IMR-90 (cell line): ENCODE results near the gene VPS41. TPM values are rescaled to one million over a fixed set of nuclear protein-coding genes. Genes with fewer than 3 reads are reported as not detected.

ENCODE experiments used
- ATAC-seq: fragments of 200-7000 bp; cut with Tn5 transposase; 2 replicates; pipeline ENCODE4 v1.9.1; 2020; ENCODE audit warnings: low read depth, mild to moderate bottlenecking, moderate library complexity
- BruUV-seq: library from RNA; stranded (reverse); fragments of 400-500 nt; replicated peaks from 2 replicates; lab custom pipeline; 2021; lab: Mats Ljungman, UMichigan
- CTCF ChIA-PET: fragments of 300-600 bp; formaldehyde crosslinking; extraction: SDS; loops from one replicate; lab custom pipeline; 2021; ENCODE audit warnings: antibody characterized with exemption; lab: Yijun Ruan, JAX
- POLR2A ChIA-PET: fragments of 300-600 bp; sonication (Branson Sonifier 250); formaldehyde crosslinking; loops from one replicate; lab custom pipeline; 2022; ENCODE audit warnings: antibody characterized with exemption; ENCODE audit not compliant: unreplicated experiment; lab: Charles Lee
- DNase-seq: peaks from one replicate; pipeline ENCODE4 v3.0.0; 2013
- H2AFZ ChIP-seq: replicated peaks from 2 replicates; pipeline ENCODE3; 2013; ENCODE audit warnings: low read length, mild to moderate bottlenecking; ENCODE audit not compliant: poor library complexity
- H2AK5ac ChIP-seq: 2 replicates; pipeline ENCODE4 v1.6.1; 2013; ENCODE audit warnings: low read depth, low read length, inconsistent platforms
- H2AK9ac ChIP-seq: replicated peaks from 2 replicates; pipeline ENCODE3; 2013; ENCODE audit warnings: mild to moderate bottlenecking, low read depth, low read length, moderate library complexity; ENCODE audit not compliant: poor library complexity
- H2BK120ac ChIP-seq: 2 replicates; pipeline ENCODE4 v1.6.1; 2013; ENCODE audit warnings: low read depth, low read length, inconsistent platforms
- H2BK15ac ChIP-seq: 3 replicates; pipeline ENCODE4 v1.6.1; 2013; ENCODE audit warnings: low read depth, low read length, inconsistent platforms
- H2BK20ac ChIP-seq: 2 replicates; pipeline ENCODE4 v1.6.1; 2013; ENCODE audit warnings: low read depth, mild to moderate bottlenecking, inconsistent platforms, low read length, moderate library complexity
- H2BK5ac ChIP-seq: 2 replicates; pipeline ENCODE4 v1.6.1; 2013; ENCODE audit warnings: mild to moderate bottlenecking, low read depth, low read length, inconsistent platforms; ENCODE audit not compliant: poor library complexity, severe bottlenecking
- H3K14ac ChIP-seq: replicated peaks from 2 replicates; pipeline ENCODE4 v1.6.1; 2013; ENCODE audit warnings: low read depth, low read length, inconsistent platforms
- H3K18ac ChIP-seq: 2 replicates; pipeline ENCODE4 v1.6.1; 2013; ENCODE audit warnings: low read depth, low read length, control low read depth
- H3K23ac ChIP-seq: 2 replicates; pipeline ENCODE4 v1.6.1; 2013; ENCODE audit warnings: low read depth, low read length, inconsistent platforms
- H3K27ac ChIP-seq: 2 replicates; pipeline ENCODE4 v1.5.1; 2013; ENCODE audit warnings: mild to moderate bottlenecking, control low read depth, low read length; ENCODE audit not compliant: insufficient read depth
- H3K27me3 ChIP-seq: 2 replicates; pipeline ENCODE4 v1.6.1; 2013; ENCODE audit warnings: low read length; ENCODE audit not compliant: control insufficient read depth, insufficient read depth
- H3K36me3 ChIP-seq: 2 replicates; pipeline ENCODE4 v1.6.1; 2013; ENCODE audit warnings: low read length, mixed read lengths; ENCODE audit not compliant: control insufficient read depth, insufficient read depth
- H3K4ac ChIP-seq: 2 replicates; pipeline ENCODE4 v1.6.1; 2013; ENCODE audit warnings: low read depth, low read length, inconsistent platforms
- H3K4me1 ChIP-seq: 2 replicates; pipeline ENCODE4 v1.6.1; 2013; ENCODE audit warnings: low read length, mixed read lengths; ENCODE audit not compliant: control insufficient read depth, insufficient read depth
- H3K4me2 ChIP-seq: 2 replicates; pipeline ENCODE4 v1.6.1; 2013; ENCODE audit warnings: low read depth, mild to moderate bottlenecking, control low read depth, low read length, moderate library complexity
- H3K4me3 ChIP-seq: 2 replicates; pipeline ENCODE4 v1.5.1; 2013; ENCODE audit warnings: low read depth, mild to moderate bottlenecking, control low read depth, low read length, moderate library complexity; ENCODE audit not compliant: insufficient read depth
- H3K56ac ChIP-seq: 2 replicates; pipeline ENCODE4 v1.6.1; 2013; ENCODE audit warnings: low read length, inconsistent platforms; ENCODE audit not compliant: insufficient read depth; ENCODE audit errors: extremely low read depth
- H3K79me1 ChIP-seq, 2 experiments: 2 replicates each; pipeline ENCODE4 v1.6.1; 2013; ENCODE audit warnings: low read length in 2 of 2, inconsistent platforms in 1 of 2, low read depth in 1 of 2
- H3K9ac ChIP-seq: 2 replicates; pipeline ENCODE4 v1.6.1; 2013; ENCODE audit warnings: low read depth, low read length, control low read depth
- H3K9me1 ChIP-seq: 2 replicates; pipeline ENCODE4 v1.6.1; 2013; ENCODE audit warnings: low read length, inconsistent platforms; ENCODE audit not compliant: insufficient read depth
- H3K9me3 ChIP-seq: 2 replicates; pipeline ENCODE4 v1.6.1; 2013; ENCODE audit warnings: low read length; ENCODE audit not compliant: control insufficient read depth, insufficient read depth
- H4K20me1 ChIP-seq: 2 replicates; pipeline ENCODE4 v1.6.1; 2013; ENCODE audit warnings: low read length, inconsistent platforms; ENCODE audit not compliant: insufficient read depth
- H4K5ac ChIP-seq: 2 replicates; pipeline ENCODE4 v1.6.1; 2013; ENCODE audit warnings: mild to moderate bottlenecking, low read depth, low read length, control low read depth
- H4K8ac ChIP-seq, 2 experiments: 2 replicates each; pipeline ENCODE4 v1.6.1; 2013; ENCODE audit warnings: low read depth in 2 of 2, low read length in 2 of 2, control low read depth in 1 of 2, inconsistent platforms in 1 of 2
- H4K91ac ChIP-seq: 2 replicates; pipeline ENCODE4 v1.6.1; 2013; ENCODE audit warnings: low read depth, low read length, inconsistent platforms; ENCODE audit not compliant: insufficient read depth
- BHLHE40 ChIP-seq: fragments of 150-350 bp; IDR thresholded peaks from 2 replicates; pipeline ENCODE4 v1.6.1; 2016; ENCODE audit warnings: mild to moderate bottlenecking, low read depth, low read length
- CHD1 ChIP-seq: IDR thresholded peaks from 2 replicates; pipeline ENCODE4 v1.6.1; 2012; ENCODE audit warnings: low read depth, low read length, improper control_type of control experiment
- FOS ChIP-seq: fragments of 150-350 bp; IDR thresholded peaks from 2 replicates; pipeline ENCODE4 v1.6.1; 2016; ENCODE audit warnings: low read depth, low read length
- MAFK ChIP-seq: IDR thresholded peaks from 2 replicates; pipeline ENCODE4 v1.6.1; 2012; ENCODE audit warnings: low read depth, low read length, improper control_type of control experiment
- MAZ ChIP-seq: IDR thresholded peaks from 2 replicates; pipeline ENCODE4 v1.6.1; 2012; ENCODE audit warnings: low read depth, mild to moderate bottlenecking, low read length, improper control_type of control experiment, moderate library complexity, borderline replicate concordance
- MXI1 ChIP-seq: IDR thresholded peaks from 2 replicates; pipeline ENCODE4 v1.6.1; 2012; ENCODE audit warnings: low read depth, mild to moderate bottlenecking, low read length, moderate library complexity, borderline replicate concordance
- NFE2L2 ChIP-seq: fragments of 150-350 bp; IDR thresholded peaks from 2 replicates; pipeline ENCODE4 v1.6.1; 2016; ENCODE audit warnings: low read depth, mild to moderate bottlenecking, low read length
- RAD21 ChIP-seq: IDR thresholded peaks from 2 replicates; pipeline ENCODE4 v1.6.1; 2012; ENCODE audit warnings: low read length, improper control_type of control experiment
- RCOR1 ChIP-seq: IDR thresholded peaks from 2 replicates; pipeline ENCODE4 v1.6.1; 2012; ENCODE audit warnings: mild to moderate bottlenecking, low read length, improper control_type of control experiment; ENCODE audit not compliant: insufficient replicate concordance
- RFX5 ChIP-seq: IDR thresholded peaks from 2 replicates; pipeline ENCODE4 v1.8.0; 2012; ENCODE audit warnings: low read depth, mild to moderate bottlenecking, low read length, moderate library complexity
- SMC3 ChIP-seq: fragments of 150-350 bp; IDR thresholded peaks from 2 replicates; pipeline ENCODE4 v1.6.1; 2016; ENCODE audit warnings: low read depth, mild to moderate bottlenecking, antibody characterized with exemption, low read length, moderate library complexity
- WGBS, 2 experiments: methylation state at CpG; one replicate each; pipeline versions ENCODE4 v1.1.5 to v1.1.7; 2013; ENCODE audit warnings: missing lambda C conversion rate in 2 of 2; ENCODE audit not compliant: insufficient read length in 1 of 2; ENCODE audit errors: extremely low coverage in 2 of 2; 5-methylcytosine and 5-hydroxymethylcytosine counted together
- dilution Hi-C: fragments of 300-500 bp; cut with HindIII; formaldehyde crosslinking; loops from one replicate; pipeline ENCODE4 v1.14.3; 2018; ENCODE audit warnings: low sequenced_read_pairs; ENCODE audit not compliant: unreplicated experiment
- in situ Hi-C: fragments of 300-500 bp; cut with MboI; formaldehyde crosslinking; loops from 3 replicates; pipeline ENCODE4 v1.14.3; 2019; ENCODE audit warnings: low sequenced_read_pairs, inconsistent platforms, mixed read lengths
- intact Hi-C: fragments of 100-400 bp; cut with micrococcal nuclease; formaldehyde crosslinking; loops from 2 replicates; pipeline ENCODE4 v1.10.0; 2022
- polyA plus RNA-seq, 3 experiments: library from polyadenylated mRNA; depleted of rRNA; stranded (reverse); fragments of >200 nt; gene quantifications; 2 replicates each; pipeline ENCODE4 v1.2.3, GENCODE V29; 2012; ENCODE audit warnings: low replicate concordance in 1 of 3
- total RNA-seq: library from RNA; depleted of rRNA; stranded (reverse); fragments of >200 nt; gene quantifications from 2 replicates; pipeline ENCODE4 v1.2.3, GENCODE V29; 2012
- TF ChIP-seq, protein P1 (sequence below): fragments of 150-350 bp; IDR thresholded peaks from 2 replicates; pipeline ENCODE4 v1.6.1; 2017; ENCODE audit warnings: mild to moderate bottlenecking, antibody characterized with exemption, low read length, low read depth
- TF ChIP-seq, protein P2 (sequence below): fragments of 150-350 bp; IDR thresholded peaks from 2 replicates; pipeline ENCODE4 v1.6.1; 2016; ENCODE audit warnings: low read depth, mild to moderate bottlenecking, low read length, moderate library complexity, borderline replicate concordance
- TF ChIP-seq, protein P3 (sequence below): conservative IDR thresholded peaks from 2 replicates; pipeline ENCODE4 v1.5.1; 2012; ENCODE audit warnings: mild to moderate bottlenecking, low read depth, low read length, improper control_type of control experiment

The VPS41 gene
- total and polyA plus RNA-seq, 2 of the 4 experiments (the other 2 are of a cell fraction): 16.0 to 28.0 TPM

DNA sequence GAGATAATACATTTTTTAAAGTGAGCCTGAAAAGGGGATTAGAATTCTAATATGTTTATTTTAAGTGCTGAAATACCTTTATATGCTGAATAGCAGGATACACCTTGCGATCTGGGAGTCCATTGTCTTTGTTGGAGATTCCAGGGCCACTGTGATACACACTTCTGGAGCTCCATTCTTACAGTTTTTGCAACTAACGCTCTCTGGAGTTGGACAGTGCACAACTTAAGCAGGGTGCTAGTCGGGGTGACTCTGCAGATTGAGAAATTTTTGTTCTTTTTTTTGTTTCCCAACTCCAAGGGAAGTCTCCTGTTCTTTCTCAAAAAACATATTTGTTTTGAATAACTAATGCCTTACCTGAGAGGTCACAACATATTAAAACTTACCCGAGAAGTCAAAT, 45.0 kb upstream of the VPS41 start:
- no peak overlapping the region for H3K4me2 ChIP-seq
- H3K27ac ChIP-seq: no peak overlapping the region
- H2AFZ ChIP-seq: no peak overlapping the region
- no peak overlapping the region for H3K9ac ChIP-seq
- BruUV-seq: no TSS peak
- ChIA-PET POLR2A (no interaction called here), CTCF (interaction anchor here (0.6 kb wide), 1 partner anchor 25 kb away, joined by 3 read pairs; no protein-coding TSS in a partner anchor)
- no peak for ATAC-seq
- no peak overlapping the region for H3K23ac ChIP-seq
- H2AK5ac ChIP-seq: no peak overlapping the region
- no peak overlapping the region for H4K8ac ChIP-seq
- H3K27me3 ChIP-seq: no peaks in the 10 kb centered on the region
- H4K5ac ChIP-seq: no peak overlapping the region
- H3K14ac ChIP-seq: no peak overlapping the region
- in situ Hi-C loops: no loop called here
- no peak overlapping the region for H2BK20ac ChIP-seq
- 33% methylated on average over 1 of the region's 4 CpGs; no CpG with 5 or more reads in 1 of the 2 experiments for WGBS, 2 experiments
- no peak overlapping the region for H2AK9ac ChIP-seq
- H3K56ac ChIP-seq: no peak overlapping the region
- H3K9me3 ChIP-seq: no peaks in the 10 kb centered on the region
- H2BK5ac ChIP-seq: no peak overlapping the region
- H3K79me1 ChIP-seq: no peaks in the 10 kb centered on the region
- H3K9me1 ChIP-seq: no peaks in the 10 kb centered on the region
- no peak overlapping the region for H2BK15ac ChIP-seq
- no peak overlapping the region for H3K18ac ChIP-seq
- intact Hi-C loops: no loop called here
- TF ChIP-seq, protein P1, sequence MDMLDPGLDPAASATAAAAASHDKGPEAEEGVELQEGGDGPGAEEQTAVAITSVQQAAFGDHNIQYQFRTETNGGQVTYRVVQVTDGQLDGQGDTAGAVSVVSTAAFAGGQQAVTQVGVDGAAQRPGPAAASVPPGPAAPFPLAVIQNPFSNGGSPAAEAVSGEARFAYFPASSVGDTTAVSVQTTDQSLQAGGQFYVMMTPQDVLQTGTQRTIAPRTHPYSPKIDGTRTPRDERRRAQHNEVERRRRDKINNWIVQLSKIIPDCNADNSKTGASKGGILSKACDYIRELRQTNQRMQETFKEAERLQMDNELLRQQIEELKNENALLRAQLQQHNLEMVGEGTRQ: no peak
- TF ChIP-seq SMC3: no peak
- no peak for TF ChIP-seq FOS
- TF ChIP-seq RAD21: no peak
- TF ChIP-seq MAZ: no peak
- TF ChIP-seq, protein P2, sequence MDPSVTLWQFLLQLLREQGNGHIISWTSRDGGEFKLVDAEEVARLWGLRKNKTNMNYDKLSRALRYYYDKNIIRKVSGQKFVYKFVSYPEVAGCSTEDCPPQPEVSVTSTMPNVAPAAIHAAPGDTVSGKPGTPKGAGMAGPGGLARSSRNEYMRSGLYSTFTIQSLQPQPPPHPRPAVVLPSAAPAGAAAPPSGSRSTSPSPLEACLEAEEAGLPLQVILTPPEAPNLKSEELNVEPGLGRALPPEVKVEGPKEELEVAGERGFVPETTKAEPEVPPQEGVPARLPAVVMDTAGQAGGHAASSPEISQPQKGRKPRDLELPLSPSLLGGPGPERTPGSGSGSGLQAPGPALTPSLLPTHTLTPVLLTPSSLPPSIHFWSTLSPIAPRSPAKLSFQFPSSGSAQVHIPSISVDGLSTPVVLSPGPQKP: no peak
- no peak for TF ChIP-seq NFE2L2
- TF ChIP-seq MAFK: no peak
- TF ChIP-seq, protein P3, sequence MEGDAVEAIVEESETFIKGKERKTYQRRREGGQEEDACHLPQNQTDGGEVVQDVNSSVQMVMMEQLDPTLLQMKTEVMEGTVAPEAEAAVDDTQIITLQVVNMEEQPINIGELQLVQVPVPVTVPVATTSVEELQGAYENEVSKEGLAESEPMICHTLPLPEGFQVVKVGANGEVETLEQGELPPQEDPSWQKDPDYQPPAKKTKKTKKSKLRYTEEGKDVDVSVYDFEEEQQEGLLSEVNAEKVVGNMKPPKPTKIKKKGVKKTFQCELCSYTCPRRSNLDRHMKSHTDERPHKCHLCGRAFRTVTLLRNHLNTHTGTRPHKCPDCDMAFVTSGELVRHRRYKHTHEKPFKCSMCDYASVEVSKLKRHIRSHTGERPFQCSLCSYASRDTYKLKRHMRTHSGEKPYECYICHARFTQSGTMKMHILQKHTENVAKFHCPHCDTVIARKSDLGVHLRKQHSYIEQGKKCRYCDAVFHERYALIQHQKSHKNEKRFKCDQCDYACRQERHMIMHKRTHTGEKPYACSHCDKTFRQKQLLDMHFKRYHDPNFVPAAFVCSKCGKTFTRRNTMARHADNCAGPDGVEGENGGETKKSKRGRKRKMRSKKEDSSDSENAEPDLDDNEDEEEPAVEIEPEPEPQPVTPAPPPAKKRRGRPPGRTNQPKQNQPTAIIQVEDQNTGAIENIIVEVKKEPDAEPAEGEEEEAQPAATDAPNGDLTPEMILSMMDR: no peak
- no peak for TF ChIP-seq MXI1
- TF ChIP-seq RFX5: no peak
- TF ChIP-seq CHD1: no peak
- no peak for TF ChIP-seq RCOR1
- TF ChIP-seq BHLHE40: no peak
- no peak overlapping the region for H3K4me3 ChIP-seq
- dilution Hi-C loops: no loop called here
- H2BK120ac ChIP-seq: no peak overlapping the region
- DNase-seq: no peak
- H4K20me1 ChIP-seq: no peaks in the 10 kb centered on the region
- H4K91ac ChIP-seq: no peak overlapping the region
- H3K4ac ChIP-seq: no peak overlapping the region
- H3K36me3 ChIP-seq: no peaks in the 10 kb centered on the region
- no peaks in the 10 kb centered on the region for H3K4me1 ChIP-seq
